Mucosa of descending colon (tissue), 3 donors: ENCODE data around the gene WDR87. TPM values are rescaled to one million over a fixed set of nuclear protein-coding genes. Genes with fewer than 3 reads are reported as not detected.

Experiments used
- ATAC-seq: fragments of 200-7000 bp; cut with Tn5 transposase; one replicate; pipeline ENCODE4 v1.9.1; 2020; ENCODE audit warnings: mild to moderate bottlenecking, moderate library complexity
- DNase-seq, 3 donors: peaks; one replicate each; pipeline ENCODE4 v3.0.0-alpha.2; 2020
- H3K36me3 ChIP-seq: fragments of 200-600 bp; one replicate; pipeline ENCODE4 v1.8.0; 2021; ENCODE audit warnings: low read depth, mild to moderate bottlenecking
- H3K4me1 ChIP-seq: fragments of 200-600 bp; one replicate; pipeline ENCODE4 v1.8.0; 2021; ENCODE audit warnings: low read depth, mild to moderate bottlenecking
- H3K4me3 ChIP-seq: fragments of 200-600 bp; one replicate; pipeline ENCODE4 v1.8.0; 2021; ENCODE audit warnings: mild to moderate bottlenecking
- H3K9me3 ChIP-seq: fragments of 200-600 bp; one replicate; pipeline ENCODE4 v1.8.0; 2021; ENCODE audit warnings: mild to moderate bottlenecking
- CTCF ChIP-seq: fragments of 200-600 bp; IDR thresholded peaks from one replicate; pipeline ENCODE4 v1.8.0; 2022; ENCODE audit warnings: antibody characterized with exemption, mild to moderate bottlenecking
- intact Hi-C, 2 donors: fragments of 100-400 bp; cut with DNase I in 1 of 2; cut with micrococcal nuclease in 1 of 2; formaldehyde crosslinking; loops; one replicate each; pipeline versions ENCODE4 v1.11.0 to v1.11.1; 2022; cut with DNase I, micrococcal nuclease
- total RNA-seq, 3 donors: library from RNA; stranded (reverse); fragmentation: NEBNext Ultra II Directional in 2 of 3; extraction: Animal tissue kit (Norgen Biotek cat#: 25700) in 2 of 3; gene quantifications; one replicate each; pipeline versions ENCODE4 v1.2.1 to v1.2.4, GENCODE V29; 2021 to 2023
- donor health status: DM: no; HTN: no; CAD: no; lungs with moderate emphysema.
- donor health status: DM: no; HTN: no; CAD: no.
- donor health status: DM: no; HTN: yes; CAD: no.

Gene WDR87
- total RNA-seq, 3 donors from 2014 or later: not detected

GRCh38 chr19:37906869-37907734, 708 bp upstream of the WDR87 start, which contains the start of gene SIPA1L3:
Gene SIPA1L3, plus strand, starts transcription at chr19:37907208. Its CDS starts 174,358 bp downstream, at chr19:38081566.
- ATAC-seq (peak; percentile 96), DNase-seq (peak; percentile 97)
- Histone ChIP-seq H3K36me3 (no peaks in the 10 kb centered on the region), H3K4me1 (peaks cover 14% of the 10 kb centered on the region), H3K9me3 (no peaks in the 10 kb centered on the region), H3K4me3 (peak within 1 kb of the TSS; percentile 86)
- intact Hi-C loops: loop anchor here in 1 of 2 donors (10.0 kb wide), 1 partner anchor 78 kb away; no protein-coding TSS in a partner anchor
- no peak for TF ChIP-seq CTCF

DNA sequence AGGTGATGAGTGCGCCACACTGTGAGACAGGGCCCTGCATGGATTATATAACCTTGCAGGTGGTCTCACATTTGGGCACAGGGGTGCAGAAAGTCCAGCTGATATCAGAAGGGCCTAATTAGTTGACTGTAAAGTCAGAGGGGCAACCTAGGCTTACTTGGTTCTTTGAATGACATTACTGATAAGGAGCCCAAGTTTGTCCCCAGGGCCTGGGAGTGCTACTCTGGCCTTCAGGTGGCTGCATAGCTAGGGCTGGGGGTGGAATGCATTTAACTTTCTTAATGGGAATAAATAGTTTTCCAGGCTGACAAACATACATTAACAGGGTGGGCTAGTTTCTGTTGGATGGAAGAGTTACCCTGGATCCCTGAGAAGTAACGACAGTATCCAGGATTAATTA, 3.3 kb downstream of the WDR87 start:
- Histone ChIP-seq H3K4me3 (no peak overlapping the region), H3K4me1 (peaks cover 4% of the 10 kb centered on the region), H3K36me3 (no peaks in the 10 kb centered on the region), H3K9me3 (no peaks in the 10 kb centered on the region)
- intact Hi-C loops: loop anchor here in 1 of 2 donors (10.0 kb wide), 1 partner anchor 82 kb away; no protein-coding TSS in a partner anchor
- DNase-seq: no peak
- ATAC-seq: no peak
- TF ChIP-seq CTCF: no peak

DNA sequence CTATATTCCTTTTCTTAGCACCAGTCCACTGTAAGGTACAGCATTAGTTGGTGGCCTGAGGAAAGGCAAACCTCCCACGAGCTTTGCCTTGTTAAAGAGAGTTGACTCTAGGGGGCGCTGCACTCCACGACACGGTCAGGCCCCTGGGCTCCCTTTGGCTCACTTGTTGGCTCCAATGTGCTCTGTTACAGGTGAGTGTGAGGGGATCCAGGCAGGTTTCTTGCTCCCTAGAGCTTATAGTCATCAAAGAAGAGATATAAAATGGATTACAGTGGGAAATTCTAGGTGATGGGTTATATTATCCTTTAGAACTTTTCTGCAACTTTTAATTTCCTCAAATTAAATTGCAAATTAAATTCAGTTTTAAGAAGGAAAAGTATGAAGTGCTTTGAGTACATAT, 3.7 kb downstream of the WDR87 start:
- ATAC-seq (peak; percentile 64), DNase-seq (peak; percentile 75 to 96 (median 85))
- peak; percentile 55 for TF ChIP-seq CTCF
- Histone ChIP-seq H3K4me1 (no peaks in the 10 kb centered on the region), H3K36me3 (no peaks in the 10 kb centered on the region), H3K9me3 (no peaks in the 10 kb centered on the region), H3K4me3 (no peak overlapping the region)
- intact Hi-C loops: loop anchor here in 1 of 2 donors (10.0 kb wide), 1 partner anchor 82 kb away; no protein-coding TSS in a partner anchor

- ATAC-seq (no peak), DNase-seq (no peak)
- Histone ChIP-seq H3K4me1 (no peaks in the 10 kb centered on the region), H3K36me3 (no peaks in the 10 kb centered on the region), H3K4me3 (no peak overlapping the region), H3K9me3 (no peaks in the 10 kb centered on the region)
- intact Hi-C loops: loop anchor here in 1 of 2 donors (10.0 kb wide), 1 partner anchor 85 kb away; no protein-coding TSS in a partner anchor
- no peak for TF ChIP-seq CTCF
Measured at GRCh38 chr19:37899966-37900365, 6.4 kb downstream of the WDR87 start.

GRCh38 chr19:37899453-37899852, 6.9 kb downstream of the WDR87 start:
- no peak for ATAC-seq
- DNase-seq: no peak
- intact Hi-C loops: no loop called here
- no peaks in the 10 kb centered on the region for H3K9me3 ChIP-seq
- no peaks in the 10 kb centered on the region for H3K4me1 ChIP-seq
- no peaks in the 10 kb centered on the region for H3K36me3 ChIP-seq
- TF ChIP-seq CTCF: no peak
- no peak overlapping the region for H3K4me3 ChIP-seq
